Cerebellar cortex (tissue), 1 donor: ENCODE measurements around the gene KIAA0753.
"Not testable (repeated sequence)": the region's sequence is repeated elsewhere in the genome, so short reads cannot be mapped to it uniquely, and the experiment has no call there.

Source experiments
- DNase-seq: peaks from one replicate; pipeline ENCODE4 v3.0.0-alpha.2; 2015; ENCODE audit warnings: low spot score

The KIAA0753 gene

DNA sequence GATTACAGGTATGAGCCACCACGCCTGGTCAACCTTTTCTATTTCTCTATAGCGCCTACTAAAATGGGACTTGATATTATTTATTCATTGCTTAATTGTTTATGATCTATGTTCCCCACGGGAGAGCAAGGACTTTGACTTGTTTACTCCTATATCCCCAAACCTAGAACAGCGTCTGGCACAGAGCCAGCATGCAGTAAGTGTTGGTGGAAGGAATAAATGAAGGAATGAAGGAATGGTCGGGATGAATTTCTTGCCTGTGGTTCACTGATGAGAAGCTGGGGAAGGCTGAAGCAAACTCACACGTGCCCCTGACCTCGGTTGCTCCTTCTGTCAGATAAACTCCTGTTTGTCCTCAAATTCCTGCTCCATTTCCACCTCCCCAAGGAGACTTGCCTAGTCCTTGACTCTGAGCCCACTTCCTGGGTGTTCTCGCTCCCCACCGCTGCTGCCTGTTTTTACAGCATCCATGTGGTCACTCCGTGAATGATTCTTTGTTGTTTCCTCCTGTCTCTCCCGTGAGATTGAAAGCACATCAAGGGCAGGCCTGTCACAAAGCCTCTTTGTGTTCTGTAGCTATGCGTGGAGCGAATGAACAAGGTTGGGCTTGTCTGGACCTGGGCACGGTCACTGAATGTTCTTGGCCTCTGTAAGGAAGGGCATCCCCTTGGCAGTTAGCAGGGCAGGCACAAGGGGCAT is 28.4 kb upstream of the KIAA0753 start:
- DNase-seq = no peak

DNA sequence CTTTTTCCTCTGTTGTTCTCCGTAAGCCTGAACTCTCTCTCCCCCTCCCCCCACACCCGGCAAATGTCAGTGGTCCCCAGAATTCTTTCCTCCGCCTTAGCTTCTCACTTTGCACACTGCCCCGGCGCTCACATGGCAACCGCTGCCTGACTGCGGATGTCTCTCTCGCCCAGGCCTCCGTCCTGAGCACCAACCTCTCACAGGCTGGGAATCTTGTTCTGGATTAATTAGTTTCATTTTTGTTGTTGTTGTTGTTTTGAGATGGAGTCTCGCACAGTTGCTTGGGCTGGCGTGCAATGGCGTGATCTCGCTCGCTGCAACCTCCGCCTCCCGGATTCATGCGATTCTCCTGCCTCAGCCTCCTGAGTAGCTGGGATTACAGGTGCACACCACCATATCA is 27.7 kb upstream of the KIAA0753 start:
- DNase-seq = no peak

DNA sequence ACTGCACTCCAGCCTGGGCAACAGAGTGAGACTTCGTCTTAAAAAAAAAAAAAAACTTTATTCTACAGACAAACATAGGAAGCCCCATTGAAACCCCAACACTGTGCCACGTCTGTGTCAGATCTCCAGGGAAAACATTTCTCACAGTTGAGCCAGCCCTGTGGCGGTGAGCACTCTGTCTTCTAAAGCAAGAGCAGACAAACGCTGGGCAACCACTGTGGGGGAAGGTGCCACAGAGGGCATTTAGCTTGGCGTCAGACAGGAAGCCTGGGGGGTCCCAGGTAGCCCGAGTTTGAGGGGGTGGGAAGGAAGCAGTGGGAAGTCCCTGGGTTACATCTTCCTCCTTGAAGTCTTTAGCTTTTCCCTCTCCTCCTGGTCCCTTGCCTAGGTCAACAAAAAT is 27.0 kb upstream of the KIAA0753 start:
- no peak for DNase-seq

DNA sequence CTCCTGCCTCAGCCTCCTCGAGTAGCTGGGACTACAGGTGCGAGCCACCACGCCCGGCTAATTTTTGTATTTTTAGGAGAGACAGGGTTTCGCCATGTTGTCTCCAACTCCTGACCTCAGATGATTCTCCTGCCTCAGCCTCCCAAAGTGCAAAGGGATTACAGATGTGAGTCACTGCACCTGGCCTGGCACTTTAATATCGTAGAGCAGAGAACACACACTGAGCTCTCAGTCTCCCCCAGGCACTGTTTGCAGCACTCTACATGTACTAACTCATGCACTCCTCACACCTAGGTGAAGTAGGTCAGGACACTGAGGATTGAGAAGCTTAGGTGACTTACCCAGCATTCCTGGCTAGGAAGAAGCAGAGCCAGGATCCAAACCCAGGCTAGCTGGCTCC is 26.0 kb upstream of the KIAA0753 start:
- DNase-seq = no peak

DNA sequence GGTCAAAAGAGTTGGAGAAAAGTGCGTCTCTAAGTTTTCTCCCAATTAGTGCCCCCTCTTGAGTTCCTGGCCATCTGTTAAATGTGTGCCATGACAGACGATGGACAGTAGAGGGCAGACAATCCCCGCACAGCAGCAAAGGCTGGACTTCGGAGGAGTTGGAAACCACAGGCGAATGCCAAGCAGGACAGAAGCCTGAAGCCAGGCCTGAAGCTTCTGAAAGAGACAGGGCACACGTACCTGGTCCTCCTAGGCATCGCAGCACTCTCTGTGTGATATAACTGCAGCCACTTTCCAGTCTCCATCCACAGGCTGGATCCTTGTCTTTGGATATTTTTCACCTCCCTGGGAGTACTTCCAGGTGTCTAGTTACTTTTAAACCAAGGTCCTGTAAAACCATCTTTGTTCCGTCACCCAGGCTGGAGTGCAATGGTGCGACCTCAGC is 25.6 kb upstream of the KIAA0753 start:
- DNase-seq = peak; percentile 88

DNA sequence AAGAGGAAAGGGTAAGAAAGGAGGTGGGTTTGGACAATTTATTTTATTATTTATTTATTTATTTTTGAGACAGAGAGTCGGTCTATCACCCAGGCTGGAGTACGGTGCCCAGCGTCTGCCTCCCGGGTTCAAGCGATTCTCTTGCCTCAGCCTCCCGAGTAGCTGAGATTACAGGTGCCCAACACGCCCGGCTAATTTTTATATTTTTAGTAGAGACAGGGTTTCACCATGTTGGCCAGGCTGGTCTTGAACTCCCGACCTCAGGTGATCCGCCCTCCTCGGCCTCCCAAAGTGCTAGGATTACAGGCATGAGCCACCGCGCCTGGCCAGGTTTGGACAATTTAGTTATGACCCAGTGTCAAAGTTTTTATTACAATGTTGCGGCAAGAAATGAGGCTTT is 22.7 kb upstream of the KIAA0753 start:
- DNase-seq = not testable (repeated sequence)

DNA sequence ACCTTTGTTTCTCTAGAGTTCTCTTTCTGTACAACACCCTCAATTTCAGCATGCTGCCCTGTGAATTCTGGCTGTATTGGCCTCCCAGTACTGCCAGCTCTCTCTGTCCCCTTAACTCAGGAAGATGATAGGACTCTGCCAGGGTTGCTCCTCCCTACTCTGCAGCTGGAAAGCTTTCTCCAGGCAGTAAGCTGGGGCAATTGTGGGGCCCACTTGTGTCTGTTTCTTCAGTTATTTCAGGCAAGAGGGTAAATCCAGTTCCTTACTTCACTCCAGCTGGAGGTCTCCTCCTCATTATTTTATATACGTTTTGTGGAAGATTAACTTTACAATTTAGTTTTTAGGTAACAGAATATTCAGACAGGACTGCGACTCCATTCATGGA is 20.9 kb upstream of the KIAA0753 start:
- no peak for DNase-seq

DNA sequence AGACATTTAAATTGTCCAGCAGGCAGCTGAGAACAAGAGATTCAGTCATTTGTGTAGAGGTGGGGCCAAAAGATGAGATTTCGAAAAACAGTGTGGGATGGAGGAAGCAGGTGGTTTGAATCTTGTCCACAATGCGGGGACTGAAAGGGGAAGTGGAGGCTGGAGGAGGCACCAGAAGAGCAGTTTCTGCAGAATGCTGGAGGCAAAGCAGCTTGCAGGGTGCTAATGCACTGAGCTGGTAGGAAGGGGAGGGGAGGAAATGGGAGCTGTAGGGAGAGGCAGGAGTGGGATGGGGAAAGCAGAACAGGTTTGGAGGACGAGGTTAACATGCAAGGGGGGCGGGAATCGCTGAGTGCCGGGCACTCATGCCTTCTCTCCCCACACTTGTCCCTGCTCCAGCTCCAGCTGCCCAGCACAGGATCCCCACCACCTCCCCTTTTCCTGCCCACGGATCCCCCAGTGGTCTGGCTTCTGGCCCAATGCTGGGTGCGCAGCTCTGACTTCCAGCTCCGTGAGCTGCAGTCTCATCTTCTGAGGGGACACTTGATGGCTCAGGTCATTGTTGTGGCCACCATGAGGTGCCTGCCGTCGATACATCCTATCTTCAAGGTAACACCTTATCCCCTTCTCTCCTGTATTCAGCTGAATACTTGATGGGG is 20.4 kb upstream of the KIAA0753 start:
- DNase-seq = no peak

DNA sequence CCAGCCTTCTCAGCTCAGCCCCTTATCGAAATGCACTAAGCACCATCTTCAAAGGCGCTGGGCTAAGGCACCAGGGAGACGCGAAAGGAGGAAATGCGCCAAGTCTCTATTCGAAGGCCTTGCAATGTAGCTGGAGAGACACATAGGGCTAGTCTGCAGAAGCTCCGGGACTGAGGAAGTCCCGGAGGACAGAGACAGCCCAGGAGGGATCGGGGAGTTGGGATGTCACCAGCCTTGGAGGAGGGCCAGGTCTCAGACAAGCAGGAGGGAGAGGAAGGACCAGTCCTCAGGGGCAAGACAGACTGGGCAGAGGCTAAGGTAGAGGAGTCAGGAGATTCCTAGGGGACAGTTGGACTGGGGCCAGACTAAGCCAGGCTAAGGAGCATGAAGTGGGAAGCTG is 19.6 kb upstream of the KIAA0753 start:
- no peak for DNase-seq

DNA sequence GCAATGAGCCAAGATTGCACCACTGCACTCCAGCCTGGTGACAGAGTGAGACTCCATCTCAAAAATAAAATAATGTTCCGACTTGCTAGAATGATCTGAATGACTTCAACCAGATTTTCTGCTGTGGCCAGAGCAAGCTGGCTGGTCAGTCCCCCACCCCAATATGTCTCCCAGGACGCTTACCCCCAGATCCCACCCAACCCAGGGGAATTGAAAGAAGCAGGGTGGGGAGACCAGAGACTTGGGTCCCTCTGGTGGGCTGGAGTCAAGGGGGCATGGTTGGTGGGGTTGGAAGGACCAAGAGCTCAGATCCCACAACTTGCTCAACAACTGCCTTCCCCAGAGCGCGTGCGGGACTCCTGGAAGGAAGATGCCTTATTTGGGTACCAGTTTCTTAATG is 17.9 kb upstream of the KIAA0753 start:
- DNase-seq = not testable (repeated sequence)

DNA sequence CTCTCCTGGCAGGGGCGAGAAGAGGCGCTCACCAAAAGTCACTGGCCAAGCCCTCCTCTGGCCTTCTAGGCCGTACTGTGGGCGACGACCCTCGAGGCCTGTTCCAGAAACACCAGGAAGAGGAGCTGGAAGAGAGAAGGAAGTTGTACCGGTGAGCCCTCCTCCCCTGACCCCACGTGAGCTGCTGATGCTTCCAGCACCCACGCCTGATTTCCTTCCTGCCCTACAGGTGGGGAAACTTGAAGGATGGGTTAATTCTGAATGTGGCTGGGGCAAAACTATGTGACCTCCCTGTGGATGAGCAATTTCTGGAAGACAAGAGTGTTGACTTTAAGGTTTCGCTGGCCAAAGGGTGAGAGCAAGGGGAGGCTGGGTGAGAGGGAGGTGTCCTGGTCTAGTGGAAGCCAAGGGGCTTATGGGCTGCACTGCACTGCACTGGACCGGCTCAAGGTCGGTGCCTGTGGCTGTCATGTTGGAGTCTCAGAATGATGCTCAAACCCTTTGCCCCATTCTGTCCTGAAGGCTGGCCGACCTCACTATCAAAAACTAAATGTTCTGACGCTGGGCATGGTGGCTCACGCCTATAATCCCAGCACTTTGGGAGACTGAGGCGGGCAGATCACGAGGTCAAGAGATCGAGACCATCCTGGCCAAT is 17.2 kb upstream of the KIAA0753 start:
- no peak for DNase-seq

DNA sequence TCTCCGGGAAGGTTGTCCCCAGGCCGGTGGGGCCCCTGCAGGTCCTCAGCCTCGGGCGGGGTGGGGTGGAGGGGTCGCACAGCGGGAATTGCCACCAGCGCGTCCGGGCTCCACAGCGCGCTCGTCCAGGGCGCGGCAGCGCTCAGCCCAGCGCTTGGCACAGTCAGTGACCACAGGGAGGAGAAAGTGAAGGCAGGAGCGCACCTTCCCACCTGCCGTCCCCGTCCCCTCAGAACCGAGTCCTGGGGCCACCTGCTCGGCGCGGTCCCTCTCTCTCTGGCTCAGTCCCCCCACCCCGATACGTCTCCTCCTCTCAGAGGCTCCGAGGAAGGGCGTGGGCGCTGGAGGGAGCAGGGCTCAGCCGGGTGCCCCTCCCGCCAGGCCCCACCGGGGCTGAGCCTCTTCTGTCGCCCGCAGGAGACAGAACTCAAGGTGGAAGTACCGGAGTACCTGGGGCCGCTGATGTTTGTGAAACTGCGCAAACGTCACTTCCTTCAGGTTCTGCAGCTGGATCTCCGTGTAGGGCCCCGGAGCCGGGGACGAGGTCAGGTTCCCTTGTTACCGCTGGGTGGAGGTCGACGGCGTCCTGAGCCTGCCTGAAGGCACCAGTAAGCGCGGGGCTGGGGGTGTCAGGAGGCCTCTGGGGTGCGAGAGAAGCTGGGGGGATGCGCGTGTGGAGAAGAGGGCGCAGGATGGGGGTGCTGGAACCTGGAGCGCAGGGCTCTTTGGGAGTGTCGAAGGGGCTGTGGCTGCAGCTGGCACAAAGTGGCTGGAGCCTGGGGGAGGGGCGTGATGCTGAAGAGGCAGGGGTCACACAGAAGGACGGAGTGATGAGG is 16.5 kb upstream of the KIAA0753 start:
- not testable (repeated sequence) for DNase-seq

DNA sequence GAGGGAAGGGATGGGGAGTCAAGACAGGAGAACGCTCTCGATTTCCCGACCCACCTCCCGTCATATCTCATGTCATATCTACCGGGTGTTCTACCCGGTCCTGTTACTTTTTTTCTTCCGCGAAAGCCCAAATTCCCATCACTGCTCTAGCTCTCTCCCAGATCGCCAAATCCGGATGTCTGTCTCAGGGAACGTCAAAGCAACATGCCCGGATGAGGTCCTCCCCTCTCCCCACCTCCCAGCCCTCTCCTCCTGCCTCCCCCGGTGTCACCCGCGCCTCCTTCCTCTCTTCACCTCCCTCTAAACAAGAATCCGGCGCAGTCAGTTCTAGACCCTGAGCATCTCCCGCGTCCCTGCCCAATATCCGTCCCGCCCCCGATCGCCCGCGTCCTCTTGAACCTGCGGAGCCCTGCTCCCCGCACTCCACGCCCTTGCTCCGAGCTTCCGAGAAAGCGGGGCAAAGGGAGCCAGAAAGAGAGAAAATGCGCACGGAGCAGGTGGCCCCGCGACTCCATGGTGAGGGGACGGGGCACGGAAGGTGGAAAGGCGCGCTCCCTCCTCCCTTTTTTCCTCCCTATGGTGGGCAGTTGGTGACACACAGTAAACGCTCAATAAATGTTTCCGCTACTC is 15.3 kb upstream of the KIAA0753 start:
- DNase-seq = peak; percentile 40

DNA sequence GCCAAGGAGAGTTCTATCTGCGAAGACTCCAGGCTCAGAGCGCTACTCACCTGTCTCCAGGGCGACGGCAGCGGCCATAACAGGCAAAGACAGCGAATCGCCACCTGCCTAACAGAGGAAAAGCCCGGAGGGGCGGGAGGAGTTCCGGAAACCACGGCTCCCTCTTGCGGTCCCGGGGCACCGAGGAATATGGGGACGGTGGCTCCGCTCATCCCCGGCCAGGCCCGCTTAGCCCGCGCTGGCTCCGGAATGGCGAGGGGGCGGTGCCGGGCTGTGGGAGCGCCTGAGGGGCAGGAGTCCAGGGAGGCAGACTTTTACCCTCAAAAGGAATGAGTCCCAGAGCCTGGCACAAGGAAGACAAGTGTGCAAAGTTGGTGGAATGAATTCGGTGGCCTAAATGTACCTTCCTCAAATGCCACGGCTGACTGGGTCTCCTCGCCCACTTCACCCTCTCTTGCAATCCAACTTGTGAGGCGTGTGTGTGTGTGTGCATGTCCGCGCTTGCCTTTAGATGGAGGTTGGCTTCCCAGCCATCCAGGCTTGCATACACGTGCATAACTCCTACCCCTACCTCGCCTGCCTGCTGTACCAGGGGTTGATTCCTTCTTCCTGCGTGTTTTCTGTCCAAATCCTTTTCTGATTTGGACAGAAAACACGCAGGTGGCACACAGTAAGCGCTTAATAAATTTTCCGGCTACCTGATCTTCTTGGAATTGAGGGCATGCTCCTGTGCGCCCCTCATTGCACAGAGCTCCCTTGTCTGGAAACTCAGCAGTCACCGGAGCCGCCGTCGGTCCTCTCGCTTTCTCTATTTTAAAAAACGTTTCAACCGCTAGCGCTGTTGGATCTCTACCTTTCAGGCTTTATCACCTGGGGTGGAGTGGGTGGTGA is 14.6 kb upstream of the KIAA0753 start:
- peak; percentile 74 for DNase-seq

DNA sequence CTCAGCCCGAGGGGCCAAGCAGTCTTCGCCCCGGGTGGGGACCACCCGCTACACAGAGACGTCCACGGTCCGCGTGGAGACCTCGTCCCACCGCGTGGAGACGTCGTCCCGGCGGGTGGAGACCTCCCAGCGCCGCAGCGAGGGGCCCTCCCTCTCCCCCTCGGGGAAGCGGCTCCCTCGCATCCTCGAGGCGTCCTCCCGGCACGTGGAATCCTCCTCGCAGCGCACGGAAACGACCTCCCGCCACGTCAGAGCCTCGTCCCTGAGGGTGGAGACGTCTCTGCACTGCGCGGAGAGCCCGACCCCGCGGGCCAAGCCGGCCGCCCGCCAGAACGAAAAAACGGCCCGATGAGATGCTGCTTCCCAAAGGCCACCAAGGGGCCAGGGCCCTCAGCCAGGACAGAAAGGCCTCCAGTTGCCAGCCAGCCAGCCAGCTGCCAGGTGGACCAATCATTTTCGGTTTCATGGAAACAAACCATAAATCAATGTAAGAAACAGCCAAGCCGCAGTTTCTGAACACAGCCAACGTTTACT is 11.5 kb upstream of the KIAA0753 start:
- no peak for DNase-seq

DNA sequence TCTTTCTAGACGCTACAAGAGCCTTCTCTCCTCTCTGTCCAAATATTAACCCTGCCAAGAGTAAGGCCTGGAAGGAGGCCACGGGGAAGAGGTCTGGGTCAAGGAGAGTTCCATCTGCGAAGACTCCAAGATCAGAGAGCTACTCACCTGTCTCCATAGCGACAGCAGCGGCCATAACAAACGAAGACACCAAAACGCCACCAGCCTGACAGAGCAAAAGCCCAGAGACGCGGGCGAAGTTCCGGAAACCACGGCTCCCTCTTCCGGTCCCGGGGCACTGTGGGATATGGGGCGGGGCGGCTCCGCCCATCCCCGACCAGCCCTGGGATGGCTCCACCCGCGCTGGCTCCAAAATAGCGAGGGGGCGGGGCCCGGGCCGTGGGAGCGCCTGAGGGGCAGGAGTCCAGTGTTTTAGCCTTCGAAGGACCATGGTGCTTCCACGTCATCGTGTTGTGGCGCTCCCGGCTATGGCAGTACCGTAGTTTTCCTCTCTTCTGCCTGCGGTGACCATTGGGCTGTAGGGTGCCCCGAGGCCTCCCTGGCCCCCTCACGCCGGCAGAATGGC is 10.9 kb upstream of the KIAA0753 start, which contains the start of the genes C17orf100 and MED31:
Gene C17orf100 (plus strand): TSS at position 409 of the 565 bp plus-strand sequence. CDS start 152 bp downstream, at position 561.
Gene MED31 (minus strand): TSS at position 252 of the 565 bp plus-strand sequence. CDS start 77 bp downstream, at position 175.
- DNase-seq = peak; percentile 92

DNA sequence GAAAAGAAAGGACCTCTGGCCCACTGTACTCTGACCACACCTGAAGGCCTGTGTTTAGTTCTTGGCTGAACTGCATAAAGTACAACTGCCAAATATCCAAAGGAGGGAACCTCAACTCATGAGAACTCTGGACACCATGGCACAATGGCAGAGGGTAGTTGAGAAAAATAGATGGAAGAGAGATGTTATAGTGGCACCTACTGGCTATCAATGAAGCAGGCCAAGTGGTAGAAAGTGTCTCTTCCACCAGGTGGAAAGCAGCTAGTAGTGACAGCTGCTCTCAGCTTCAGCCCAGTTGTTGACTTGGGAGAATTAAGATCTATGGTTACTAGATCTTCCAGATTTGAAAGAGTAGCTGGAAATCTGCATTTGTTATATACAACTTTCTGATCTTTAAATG is 7.7 kb upstream of the KIAA0753 start:
- DNase-seq = peak; percentile 21

DNA sequence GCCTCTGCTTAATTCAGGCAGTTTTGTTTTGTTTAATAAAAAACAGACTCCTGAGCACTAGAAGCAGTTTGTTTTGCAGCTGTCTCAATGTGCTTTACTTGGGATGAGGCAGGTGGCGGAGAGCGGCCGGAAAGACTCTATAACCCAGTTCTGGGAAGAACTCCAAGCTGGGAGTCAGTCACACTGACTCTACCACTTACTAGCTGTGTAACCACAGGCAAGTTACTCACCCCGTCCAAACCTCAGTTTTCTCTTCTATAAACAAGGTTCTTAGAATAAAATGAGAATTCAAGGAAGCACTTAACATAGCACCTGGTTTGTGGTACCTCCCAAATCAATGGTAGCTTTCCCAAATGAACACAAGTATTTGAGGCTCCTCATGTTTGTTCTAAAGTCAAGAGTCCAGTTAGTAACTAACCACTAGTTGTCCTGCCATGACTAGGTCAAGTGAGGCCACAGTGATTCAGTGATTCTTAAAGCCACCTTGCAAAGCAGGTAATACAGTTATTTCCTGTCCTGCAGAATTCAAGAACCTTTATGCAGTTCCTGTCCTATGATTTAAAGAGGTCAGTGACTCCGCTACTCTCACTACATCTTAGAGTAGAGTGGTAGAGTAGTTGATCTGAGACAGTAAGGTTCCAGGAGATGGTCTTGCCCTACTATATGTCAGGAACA is 3.1 kb upstream of the KIAA0753 start:
- DNase-seq = no peak

DNA sequence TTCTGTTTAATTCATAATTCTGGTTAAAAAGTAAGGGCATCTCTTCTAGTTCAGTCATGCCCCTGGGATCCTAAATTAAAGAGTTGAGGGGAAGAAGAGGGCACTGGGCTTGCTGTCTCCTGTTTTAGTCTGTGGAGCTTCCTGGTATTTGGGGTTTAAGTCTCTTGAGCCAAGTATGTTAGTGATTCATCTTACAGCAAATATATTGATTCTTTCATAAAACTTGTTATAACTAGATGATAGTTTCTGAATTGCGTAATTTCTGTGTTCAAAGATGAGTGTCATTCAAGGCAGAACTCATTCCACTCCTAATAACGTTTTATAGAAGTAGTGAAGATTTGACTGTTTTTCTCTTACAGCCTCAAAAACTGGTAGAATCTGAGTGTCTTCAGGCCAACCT is 2.1 kb upstream of the KIAA0753 start:
- no peak for DNase-seq
